OCI-LY1 (cell line): ENCODE data around the gene NUP214.

Experiments used
- H2AFZ ChIP-seq: fragments of 200-600 bp; sonication (generic), shearing (Covaris generic); 2 replicates; pipeline ENCODE4 v1.6.0; 2014; ENCODE audit warnings: antibody characterized with exemption, mild to moderate bottlenecking, low read length
- H3F3A ChIP-seq: fragments of 200-600 bp; sonication (generic), shearing (Covaris generic); 2 replicates; pipeline ENCODE4 v1.6.0; 2014; ENCODE audit warnings: mild to moderate bottlenecking, antibody characterized with exemption, low read length, moderate library complexity; ENCODE audit not compliant: insufficient read depth
- H3K27ac ChIP-seq: fragments of 200-600 bp; sonication (generic); 2 replicates; pipeline ENCODE4 v1.5.1; 2014; ENCODE audit warnings: low read length, mixed run types, mild to moderate bottlenecking, low read depth; ENCODE audit not compliant: poor library complexity, severe bottlenecking
- H3K27me3 ChIP-seq: fragments of 200-600 bp; sonication (generic); 2 replicates; pipeline ENCODE4 v1.6.0; 2014; ENCODE audit warnings: antibody characterized with exemption, mild to moderate bottlenecking, low read length, moderate library complexity; ENCODE audit not compliant: insufficient read depth
- H3K36me3 ChIP-seq: fragments of 200-600 bp; sonication (generic); 2 replicates; pipeline ENCODE4 v1.6.1; 2014; ENCODE audit warnings: mild to moderate bottlenecking, antibody characterized with exemption, low read length, moderate library complexity, mixed read lengths; ENCODE audit not compliant: insufficient read depth
- H3K4me1 ChIP-seq: fragments of 200-600 bp; sonication (generic); 2 replicates; pipeline ENCODE4 v1.5.1; 2014; ENCODE audit warnings: mild to moderate bottlenecking, low read length, moderate library complexity; ENCODE audit not compliant: insufficient read depth, severe bottlenecking
- H3K4me2 ChIP-seq: fragments of 200-600 bp; sonication (generic), shearing (Covaris generic); 2 replicates; pipeline ENCODE4 v1.6.1; 2014; ENCODE audit warnings: low read length
- H3K4me3 ChIP-seq: fragments of 200-600 bp; sonication (generic); 2 replicates; pipeline ENCODE4 v1.5.1; 2014; ENCODE audit warnings: low read length, low read depth, mild to moderate bottlenecking, mixed read lengths; ENCODE audit not compliant: poor library complexity, severe bottlenecking
- H3K79me2 ChIP-seq: fragments of 200-600 bp; shearing (Covaris generic); 2 replicates; pipeline ENCODE4 v1.6.1; 2016; ENCODE audit warnings: mixed run types, low read length, mixed read lengths; ENCODE audit not compliant: insufficient read depth
- H3K9ac ChIP-seq: fragments of 200-600 bp; sonication (generic), shearing (Covaris generic); 2 replicates; pipeline ENCODE4 v1.6.1; 2014; ENCODE audit warnings: mild to moderate bottlenecking, low read length, mixed read lengths
- H3K9me2 ChIP-seq: fragments of 200-600 bp; sonication (generic), shearing (Covaris generic); 2 replicates; pipeline ENCODE4 v1.6.1; 2014; ENCODE audit warnings: low read depth, mild to moderate bottlenecking, low read length, mixed read lengths
- H3K9me3 ChIP-seq: fragments of 200-600 bp; shearing (Covaris generic); 2 replicates; pipeline ENCODE4 v1.6.1; 2014; ENCODE audit warnings: low read length, mixed read lengths
- H4K20me1 ChIP-seq: fragments of 200-600 bp; sonication (generic), shearing (Covaris generic); 2 replicates; pipeline ENCODE4 v1.6.0; 2016; ENCODE audit warnings: mild to moderate bottlenecking, low read length; ENCODE audit not compliant: insufficient read depth
- CTCF ChIP-seq: fragments of 200-600 bp; sonication (generic), shearing (Covaris generic); IDR thresholded peaks from 2 replicates; pipeline ENCODE4 v1.5.1; 2017; ENCODE audit warnings: mild to moderate bottlenecking, antibody characterized with exemption, low read length, moderate library complexity, mixed read lengths
- EZH2 ChIP-seq: fragments of 200-600 bp; sonication (generic), shearing (Covaris generic); IDR thresholded peaks from 2 replicates; pipeline ENCODE4 v1.8.0; 2017; ENCODE audit warnings: borderline replicate concordance, mixed run types, mild to moderate bottlenecking, antibody characterized with exemption, low read length, moderate library complexity, mixed read lengths

Gene NUP214

GRCh38 chr9:131278702-131279111 lies 153.3 kb downstream of the NUP214 start:
- Histone ChIP-seq H3K27ac (no peak overlapping the region), H2AFZ (no peak overlapping the region), H3K79me2 (0 out of 2 replicates have a peak, but pooled peaks cover 5% of the 10 kb centered on the region), H3K9me2 (no peaks in the 10 kb centered on the region), H3K9ac (no peak overlapping the region), H3K4me1 (peaks cover 28% of the 10 kb centered on the region), H3K36me3 (no peaks in the 10 kb centered on the region), H3K27me3 (peaks cover 4% of the 10 kb centered on the region; the same call in 1 of the 2 replicates), H3F3A (no peaks in the 10 kb centered on the region; the same call in 1 of the 2 replicates), H3K4me3 (no peak overlapping the region), H4K20me1 (no peaks in the 10 kb centered on the region), H3K4me2 (no peak overlapping the region; the same call in 1 of the 2 replicates), H3K9me3 (no peaks in the 10 kb centered on the region)
- TF ChIP-seq CTCF (no peak), EZH2 (no peak)

- H3K9me2 ChIP-seq, result no peaks in the 10 kb centered on the region
- no peak overlapping the region for H3K9ac ChIP-seq
- H2AFZ ChIP-seq, result no peak overlapping the region
- no peaks in the 10 kb centered on the region for H3K9me3 ChIP-seq
- H3K4me3 ChIP-seq, result no peak overlapping the region
- peaks cover 22% of the 10 kb centered on the region for H3K4me1 ChIP-seq
- no peaks in the 10 kb centered on the region for H4K20me1 ChIP-seq
- TF ChIP-seq CTCF, result no peak
- no peak for TF ChIP-seq EZH2
- peaks cover 4% of the 10 kb centered on the region; the same call in 1 of the 2 replicates for H3K27me3 ChIP-seq
- no peaks in the 10 kb centered on the region for H3K36me3 ChIP-seq
- 0 out of 2 replicates have a peak, but pooled peaks cover 3% of the 10 kb centered on the region for H3K79me2 ChIP-seq
- H3F3A ChIP-seq, result no peaks in the 10 kb centered on the region; the same call in 1 of the 2 replicates
- H3K4me2 ChIP-seq, result no peak overlapping the region
- H3K27ac ChIP-seq, result no peak overlapping the region
These were observed 153.9 kb downstream of the NUP214 start for GRCh38 chr9:131279196-131279862.

DNA sequence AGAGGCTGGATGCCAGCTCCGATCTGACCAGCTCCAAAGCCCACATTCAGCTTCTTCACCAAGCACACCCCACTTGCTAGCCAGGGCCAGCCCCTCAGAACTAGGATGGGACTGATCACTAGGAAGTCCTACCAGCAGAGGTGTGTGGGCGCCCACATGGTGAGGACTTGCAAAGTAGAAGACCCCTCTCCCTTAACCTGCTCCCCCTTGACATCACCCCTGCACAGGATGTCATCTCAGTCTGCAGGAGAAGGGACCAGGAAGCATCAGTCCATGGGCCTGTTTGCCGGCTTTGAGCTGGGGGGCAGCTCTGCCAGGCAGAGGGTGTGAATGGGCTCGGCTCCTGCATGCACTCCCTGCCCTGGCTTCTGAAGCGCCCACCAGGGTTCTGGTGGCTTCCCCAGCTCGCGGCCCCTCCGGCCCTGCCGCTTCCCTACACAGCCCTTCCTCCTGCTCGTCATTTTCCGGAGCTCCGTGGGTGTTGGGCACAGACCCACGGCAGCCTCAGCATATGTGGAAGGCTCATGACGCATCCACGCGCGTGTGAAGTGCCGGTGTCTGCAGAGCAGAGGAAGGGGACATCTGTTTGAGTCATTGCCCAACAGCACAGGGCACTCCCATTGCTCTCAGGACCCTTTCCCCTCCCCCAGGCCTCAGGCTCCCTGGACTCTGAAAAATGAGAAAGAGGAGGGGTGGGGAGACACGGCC lies 154.6 kb downstream of the NUP214 start:
- Histone ChIP-seq H3K27me3 (peaks cover 4% of the 10 kb centered on the region; the same call in 1 of the 2 replicates), H3K27ac (no peak overlapping the region), H3K4me2 (no peak overlapping the region), H3K9ac (no peak overlapping the region), H3K36me3 (no peaks in the 10 kb centered on the region), H3K79me2 (no peaks in the 10 kb centered on the region), H3K4me1 (peaks cover 21% of the 10 kb centered on the region), H3K4me3 (no peak overlapping the region), H3K9me2 (no peaks in the 10 kb centered on the region), H3K9me3 (no peaks in the 10 kb centered on the region), H3F3A (no peaks in the 10 kb centered on the region; the same call in 1 of the 2 replicates), H2AFZ (no peak overlapping the region), H4K20me1 (no peaks in the 10 kb centered on the region)
- TF ChIP-seq CTCF (no peak), EZH2 (no peak)
